H1 (cell line): ENCODE data around the gene CXCL3. TPM values are rescaled to one million over a fixed set of nuclear protein-coding genes. Genes with fewer than 3 reads are reported as not detected.

Source experiments
- BRCA1 ChIP-seq: IDR thresholded peaks from 2 replicates; pipeline ENCODE4 v1.6.1; 2012; ENCODE audit warnings: low read depth, low read length, improper control_type of control experiment
- CBX5 ChIP-seq: fragments of 300-800, 300-1000 bp; sonication (generic); IDR thresholded peaks from 2 replicates; pipeline ENCODE4 v1.7.1; 2016; ENCODE audit warnings: antibody characterized with exemption, low read length, low read depth
- CHD1 ChIP-seq: IDR thresholded peaks from 2 replicates; pipeline ENCODE4 v1.6.1; 2012; ENCODE audit warnings: low read depth, low read length, improper control_type of control experiment
- CREB1 ChIP-seq: IDR thresholded peaks from 2 replicates; pipeline ENCODE4 v1.6.1; 2012; ENCODE audit warnings: inconsistent platforms
- CTBP2 ChIP-seq: IDR thresholded peaks from 2 replicates; pipeline ENCODE4 v1.7.0; 2011; ENCODE audit warnings: borderline replicate concordance, mild to moderate bottlenecking, moderate library complexity, mixed read lengths, low read length; ENCODE audit not compliant: insufficient read depth, insufficient read length
- EGR1 ChIP-seq: IDR thresholded peaks from 2 replicates; pipeline ENCODE4 v1.6.1; 2011; ENCODE audit warnings: low read depth, low read length, borderline replicate concordance
- EP300 ChIP-seq, 2 experiments: IDR thresholded peaks; 1 replicate in 1 of 2; 2 replicates in 1 of 2; pipeline ENCODE4 v1.6.1; 2011 to 2012; ENCODE audit warnings: low read depth in 2 of 2, low read length in 2 of 2, mild to moderate bottlenecking in 2 of 2, borderline replicate concordance in 1 of 2, inconsistent platforms in 1 of 2, moderate library complexity in 1 of 2
- GABPA ChIP-seq: IDR thresholded peaks from 2 replicates; pipeline ENCODE4 v1.6.1; 2011; ENCODE audit warnings: mild to moderate bottlenecking, low read length, moderate library complexity, borderline replicate concordance; ENCODE audit not compliant: insufficient read depth
- KDM1A ChIP-seq: fragments of 200-600, 300-600 bp; sonication (generic); IDR thresholded peaks from 2 replicates; pipeline ENCODE4 v1.7.1; 2016; ENCODE audit warnings: mild to moderate bottlenecking, low read length, borderline replicate concordance
- MAFK ChIP-seq: IDR thresholded peaks from 2 replicates; pipeline ENCODE4 v1.6.1; 2012; ENCODE audit warnings: low read depth, mild to moderate bottlenecking, improper control_type of control experiment, low read length
- PHF8 ChIP-seq: fragments of 200-600 bp; sonication (generic); conservative IDR thresholded peaks from 2 replicates; pipeline ENCODE4 v1.7.1; 2012; ENCODE audit warnings: low read depth, mild to moderate bottlenecking, inconsistent platforms, low read length, moderate library complexity
- POLR2A ChIP-seq, 2 experiments: IDR thresholded peaks; 1 replicate in 1 of 2; 2 replicates in 1 of 2; pipeline ENCODE4 v1.6.1; 2011; ENCODE audit warnings: low read depth in 2 of 2, low read length in 2 of 2, mild to moderate bottlenecking in 2 of 2; ENCODE audit errors: control extremely low read depth in 1 of 2
- RBBP5 ChIP-seq: IDR thresholded peaks from 2 replicates; pipeline ENCODE4 v1.7.1; 2012; ENCODE audit warnings: low read depth, mild to moderate bottlenecking, inconsistent platforms, low read length, moderate library complexity, borderline replicate concordance
- RFX5 ChIP-seq: IDR thresholded peaks from 2 replicates; pipeline ENCODE4 v1.6.1; 2011; ENCODE audit warnings: low read depth, low read length, improper control_type of control experiment, borderline replicate concordance
- RNF2 ChIP-seq: fragments of 200-900, 300-1000 bp; sonication (generic); IDR thresholded peaks from 2 replicates; pipeline ENCODE4 v1.7.1; 2016; ENCODE audit warnings: borderline replicate concordance, low read depth, mild to moderate bottlenecking, antibody characterized with exemption, low read length; ENCODE audit not compliant: poor library complexity, severe bottlenecking; ENCODE audit errors: missing control alignments
- RXRA ChIP-seq: IDR thresholded peaks from 2 replicates; pipeline ENCODE4 v1.6.1; 2011; ENCODE audit warnings: low read depth, mild to moderate bottlenecking, low read length, moderate library complexity; ENCODE audit not compliant: insufficient read depth
- SIN3A ChIP-seq, 2 experiments: IDR thresholded peaks in 1 of 2; conservative IDR thresholded peaks in 1 of 2; 2 replicates each; pipeline ENCODE4 v1.6.1; 2011 to 2012; ENCODE audit warnings: low read length in 2 of 2, improper control_type of control experiment in 1 of 2, low read depth in 1 of 2, mild to moderate bottlenecking in 1 of 2
- SP1 ChIP-seq: IDR thresholded peaks from 2 replicates; pipeline ENCODE4 v1.6.1; 2011; ENCODE audit warnings: low read depth, low read length
- SUZ12 ChIP-seq: fragments of 200-600 bp; sonication (generic); IDR thresholded peaks from 2 replicates; pipeline ENCODE4 v1.6.1; 2012; ENCODE audit warnings: mild to moderate bottlenecking, inconsistent platforms, low read length, moderate library complexity, mixed read lengths
- TAF1 ChIP-seq: IDR thresholded peaks from 2 replicates; pipeline ENCODE4 v1.6.1; 2011; ENCODE audit warnings: mild to moderate bottlenecking, low read depth, low read length
- TBP ChIP-seq: IDR thresholded peaks from 2 replicates; pipeline ENCODE4 v1.6.1; 2011; ENCODE audit warnings: low read depth, low read length, improper control_type of control experiment
- USF2 ChIP-seq: IDR thresholded peaks from 2 replicates; pipeline ENCODE4 v1.6.1; 2011; ENCODE audit warnings: low read length, improper control_type of control experiment
- polyA plus RNA-seq, 7 experiments: library from polyadenylated mRNA; depleted of rRNA in 3 of 7; stranded (reverse) in 5 of 7; unstranded in 2 of 7; fragments of >200 nt in 5 of 7; fragments of 200-250 nt in 2 of 7; gene quantifications; 1 replicate in 5 of 7; 2 replicates in 1 of 7; 4 replicates in 1 of 7; pipeline versions ENCODE4 v1.2.1 to v1.2.3, GENCODE V29; 2011 to 2013; ENCODE audit warnings: missing spikeins in 2 of 7, mixed read lengths in 2 of 7
- total RNA-seq: library from RNA; stranded (reverse); fragmentation: NEBNext Ultra II Directional; extraction: Animal tissue kit (Norgen Biotek cat#: 25700); gene quantifications from 2 replicates; pipeline ENCODE4 v1.2.1, GENCODE V29; 2021

Gene CXCL3
- total and polyA plus RNA-seq, 2 of the 8 experiments (the other 6 are each of a cell fraction or from before 2014, with no cell fraction given): 3.1 to 5.2 TPM

- TF ChIP-seq RXRA (no peak), USF2 (no peak), SIN3A (conservative IDR thresholded peaks at IDR 0.05 in 1 of 2, IDR thresholded peaks at IDR 0.05 in 1 of 2; ENCODE audit: low read depth in 1 of 2, low read length in 2 of 2) (no peak), CREB1 (peak; percentile 45), GABPA (no peak), EP300 (IDR thresholded peaks at IDR 0.05; ENCODE audit: borderline replicate concordance in 1 of 2, low read depth in 2 of 2, low read length in 2 of 2) (peak in 1 of 2 experiments; percentile 52; a peak in 1 of 3 replicates), RFX5 (no peak), PHF8 (peak; percentile 63), CBX5 (no peak), CHD1 (no peak), SUZ12 (no peak), TAF1 (peak; percentile 67), BRCA1 (no peak), SP1 (no peak), RBBP5 (peak; percentile 87; the same call in 1 of the 2 replicates), RNF2 (peak; percentile 45), TBP (peak; percentile 58), EGR1 (no peak), POLR2A (IDR thresholded peaks at IDR 0.05; ENCODE audit: control extremely low read depth in 1 of 2, low read depth in 2 of 2, low read length in 2 of 2) (peak; percentile 3 to 8; a peak in 2 of 3 replicates), MAFK (no peak), CTBP2 (no peak), KDM1A (no peak)
These were observed 40.2 kb downstream of the CXCL3 start, which contains the start of gene CXCL5 (continued) for GRCh38 chr4:73998040-73999011.
